Esophagus squamous epithelium (tissue), 4 donors: ENCODE data around the gene C4orf36.

ENCODE experiments used
- CTCF ChIP-seq, 6 experiments: fragments of 450-650 bp in 4 of 6; fragments of 200-600 bp in 2 of 6; sonication (generic) in 2 of 6; IDR thresholded peaks; one replicate each; pipeline ENCODE4 v1.5.1; 2016 to 2019; ENCODE audit warnings: antibody characterized with exemption in 6 of 6, mild to moderate bottlenecking in 4 of 6, moderate library complexity in 4 of 6
- POLR2A ChIP-seq, 4 donors: fragments of 450-650 bp; IDR thresholded peaks; one replicate each; pipeline ENCODE4 v1.6.1; 2017; ENCODE audit warnings: antibody characterized with exemption in 4 of 4, mild to moderate bottlenecking in 4 of 4, moderate library complexity in 3 of 4

- TF ChIP-seq CTCF (IDR thresholded peaks at IDR 0.05) (peak in 1 of 6 experiments; percentile 6), POLR2A (IDR thresholded peaks at IDR 0.05) (peak in 2 of 4 donors; percentile 32 to 39)
Measured at GRCh38 chr4:86891762-86892635, at the start of gene C4orf36.
